Karpas-422 (cell line): ENCODE measurements around the gene CCDC7. TPM values are rescaled to one million over a fixed set of nuclear protein-coding genes. Genes with fewer than 3 reads are reported as not detected.

Source experiments
- DNase-seq: peaks from one replicate; pipeline ENCODE4 v3.0.0-alpha.2; 2015
- H2AFZ ChIP-seq: fragments of 200-600 bp; sonication (generic); 2 replicates; pipeline ENCODE4 v1.6.1; 2014; ENCODE audit warnings: antibody characterized with exemption, low read length, mixed read lengths
- H3K27ac ChIP-seq: fragments of 200-600 bp; sonication (generic); 2 replicates; pipeline ENCODE4 v1.5.1; 2014; ENCODE audit warnings: mild to moderate bottlenecking, low read length, moderate library complexity
- H3K27me3 ChIP-seq: fragments of 200-600 bp; sonication (generic); 2 replicates; pipeline ENCODE4 v1.6.1; 2014; ENCODE audit warnings: low read length, mixed read lengths
- H3K36me3 ChIP-seq: fragments of 200-600 bp; sonication (generic); 2 replicates; pipeline ENCODE4 v1.6.1; 2014; ENCODE audit warnings: low read length, mixed read lengths; ENCODE audit not compliant: insufficient read depth
- H3K4me1 ChIP-seq: fragments of 200-600 bp; sonication (generic); 2 replicates; pipeline ENCODE4 v1.6.1; 2014; ENCODE audit warnings: mild to moderate bottlenecking, low read length, mixed read lengths
- H3K4me2 ChIP-seq: fragments of 200-600 bp; sonication (generic); 2 replicates; pipeline ENCODE4 v1.6.1; 2014; ENCODE audit warnings: low read length, low read depth, mild to moderate bottlenecking; ENCODE audit not compliant: poor library complexity, severe bottlenecking
- H3K4me3 ChIP-seq: fragments of 200-600 bp; sonication (generic); 2 replicates; pipeline ENCODE4 v1.5.1; 2014; ENCODE audit warnings: mild to moderate bottlenecking, antibody characterized with exemption, low read length, mixed read lengths
- H3K79me2 ChIP-seq: fragments of 200-600 bp; sonication (generic); 2 replicates; pipeline ENCODE4 v1.6.1; 2014; ENCODE audit warnings: mild to moderate bottlenecking, low read length, mixed read lengths
- H3K9ac ChIP-seq: fragments of 200-600 bp; sonication (generic); 2 replicates; pipeline ENCODE4 v1.6.0; 2014; ENCODE audit warnings: low read length
- H3K9me2 ChIP-seq: fragments of 200-600 bp; sonication (generic), shearing (Covaris generic); replicated peaks from 2 replicates; pipeline ENCODE4 v1.6.0; 2014; ENCODE audit warnings: mild to moderate bottlenecking, low read length, moderate library complexity; ENCODE audit not compliant: insufficient read depth
- H3K9me3 ChIP-seq: fragments of 300-700, 200-600 bp; sonication (generic); 2 replicates; pipeline ENCODE4 v1.6.1; 2014; ENCODE audit warnings: low read length, mixed read lengths
- H4K20me1 ChIP-seq: fragments of 200-600 bp; sonication (generic); 2 replicates; pipeline ENCODE4 v1.6.1; 2014; ENCODE audit warnings: mild to moderate bottlenecking, antibody characterized with exemption, low read length, low read depth; ENCODE audit not compliant: insufficient read depth
- total RNA-seq: library from RNA; depleted of rRNA; stranded (reverse); fragments of >200 nt; shearing (Covaris generic); gene quantifications from 2 replicates; pipeline ENCODE4 v1.2.3, GENCODE V29; 2014; ENCODE audit warnings: low replicate concordance; rRNA removed

CCDC7 gene
- total RNA-seq, 1 experiment from 2014 or later: 19.7 TPM

DNA sequence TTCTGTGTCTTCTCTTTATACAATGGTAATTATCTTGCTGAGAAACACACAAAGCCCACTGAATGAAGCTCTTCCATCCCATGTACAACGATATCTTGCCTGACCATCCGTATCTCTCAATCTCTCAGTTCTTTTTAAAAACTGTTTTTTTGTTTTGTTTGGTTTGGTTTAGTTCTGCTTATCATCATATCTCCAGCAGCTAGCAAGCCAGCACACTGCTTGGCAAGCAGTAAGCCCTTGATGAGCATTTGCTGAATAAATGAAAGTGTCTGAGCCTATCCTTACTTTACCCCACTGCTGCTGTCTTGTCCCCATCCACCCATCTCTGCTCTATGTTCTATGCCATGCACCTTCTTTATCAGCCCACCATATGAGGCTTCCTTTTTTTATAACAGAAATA, 477.9 kb downstream of the CCDC7 start:
- DNase-seq: no peak
- Histone ChIP-seq H4K20me1 (peaks cover 30% of the 10 kb centered on the region), H3K4me3 (no peak overlapping the region), H3K36me3 (peaks cover 97% of the 10 kb centered on the region), H3K9ac (no peak overlapping the region), H3K27ac (no peak overlapping the region), H3K9me3 (no peaks in the 10 kb centered on the region), H3K4me1 (no peaks in the 10 kb centered on the region), H3K79me2 (peaks cover 96% of the 10 kb centered on the region), H3K9me2 (no peaks in the 10 kb centered on the region), H2AFZ (no peak overlapping the region), H3K27me3 (no peaks in the 10 kb centered on the region), H3K4me2 (no peak overlapping the region)

Other genes starting within 250 kb of the CCDC7 start
- 35.6 and 56.9 TPM in 2 replicates for gene EPC1, start 99.0 kb upstream of the CCDC7 start, total RNA-seq